Measurements from ENCODE around the gene COBL.

DNA sequence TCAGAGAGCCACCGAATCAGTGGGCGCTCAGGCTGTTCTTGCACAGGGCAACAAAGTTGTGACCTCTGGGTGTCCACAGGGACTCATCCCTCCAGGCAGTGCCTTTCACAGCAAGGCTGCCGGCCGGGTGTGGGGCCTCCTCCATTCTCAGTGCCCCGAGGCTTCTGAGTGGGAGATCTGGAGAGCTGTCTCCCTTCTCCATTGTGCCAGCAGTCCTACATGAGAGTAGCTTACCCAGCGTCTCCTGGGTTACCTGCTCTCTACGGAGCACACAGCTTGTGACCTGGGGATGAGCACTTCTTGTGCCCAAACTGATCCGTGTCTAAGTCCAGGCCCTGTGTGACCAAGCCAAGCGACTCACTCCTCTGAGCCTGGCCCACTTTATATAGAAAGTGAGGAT, 293.1 kb downstream of the COBL start:
- TF ChIP-seq, protein P1, sequence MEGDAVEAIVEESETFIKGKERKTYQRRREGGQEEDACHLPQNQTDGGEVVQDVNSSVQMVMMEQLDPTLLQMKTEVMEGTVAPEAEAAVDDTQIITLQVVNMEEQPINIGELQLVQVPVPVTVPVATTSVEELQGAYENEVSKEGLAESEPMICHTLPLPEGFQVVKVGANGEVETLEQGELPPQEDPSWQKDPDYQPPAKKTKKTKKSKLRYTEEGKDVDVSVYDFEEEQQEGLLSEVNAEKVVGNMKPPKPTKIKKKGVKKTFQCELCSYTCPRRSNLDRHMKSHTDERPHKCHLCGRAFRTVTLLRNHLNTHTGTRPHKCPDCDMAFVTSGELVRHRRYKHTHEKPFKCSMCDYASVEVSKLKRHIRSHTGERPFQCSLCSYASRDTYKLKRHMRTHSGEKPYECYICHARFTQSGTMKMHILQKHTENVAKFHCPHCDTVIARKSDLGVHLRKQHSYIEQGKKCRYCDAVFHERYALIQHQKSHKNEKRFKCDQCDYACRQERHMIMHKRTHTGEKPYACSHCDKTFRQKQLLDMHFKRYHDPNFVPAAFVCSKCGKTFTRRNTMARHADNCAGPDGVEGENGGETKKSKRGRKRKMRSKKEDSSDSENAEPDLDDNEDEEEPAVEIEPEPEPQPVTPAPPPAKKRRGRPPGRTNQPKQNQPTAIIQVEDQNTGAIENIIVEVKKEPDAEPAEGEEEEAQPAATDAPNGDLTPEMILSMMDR (IDR thresholded peaks at IDR 0.05), result no peak
- no peak for TF ChIP-seq POLR2A (IDR thresholded peaks at IDR 0.05)

Measured in prostate gland (tissue), 2 donors.